GM18951 (cell line): ENCODE measurements around the gene RPN1.
"Not testable (repeated sequence)": the region's sequence is repeated elsewhere in the genome, so short reads cannot be mapped to it uniquely, and the experiment has no call there.

Experiments used
- POLR2A ChIP-seq: IDR thresholded peaks from 4 replicates; pipeline ENCODE4 v1.6.1; 2011; ENCODE audit warnings: mild to moderate bottlenecking; ENCODE audit not compliant: insufficient read length, insufficient read depth; ENCODE audit errors: extremely low read depth
- in situ Hi-C: fragments of 300-500 bp; cut with MboI; formaldehyde crosslinking; loops from one replicate; pipeline ENCODE4 v1.12.0; 2022; ENCODE audit warnings: low sequenced_read_pairs, mixed read lengths, inconsistent platforms; ENCODE audit not compliant: unreplicated experiment

Gene RPN1

DNA sequence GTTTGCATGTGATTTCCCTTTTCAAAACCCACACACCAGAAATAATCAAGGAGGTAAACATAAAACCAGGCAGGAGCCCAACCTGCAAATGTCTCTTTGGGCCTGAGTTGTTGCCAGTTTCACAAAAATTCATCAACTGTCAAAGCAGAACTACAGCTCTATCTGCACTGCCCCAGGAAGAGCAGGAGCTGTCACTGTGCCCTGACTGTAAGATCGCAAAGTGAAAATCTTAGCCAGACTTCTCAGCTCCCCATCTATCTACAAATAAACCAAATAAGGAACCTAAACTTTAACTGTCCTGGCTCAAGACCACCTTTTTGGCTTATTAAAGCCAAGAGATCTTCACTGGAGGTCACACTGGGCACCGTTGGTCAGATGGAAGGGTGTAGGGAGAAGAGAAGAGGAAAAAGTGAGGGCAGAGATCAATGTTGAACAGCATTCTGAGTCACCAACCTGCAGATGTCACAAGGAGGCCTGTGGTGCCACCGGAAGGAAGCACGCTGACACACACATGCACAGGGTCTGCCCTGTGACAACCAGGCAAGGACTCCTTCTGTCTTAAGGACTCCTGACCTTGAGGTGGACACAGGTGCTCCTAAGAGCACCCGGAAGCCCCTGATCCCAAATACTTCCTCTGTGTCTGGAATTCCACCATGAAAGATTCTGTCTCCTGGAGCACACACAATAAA is 58.7 kb downstream of the RPN1 start:
- in situ Hi-C loops: no loop called here
- TF ChIP-seq POLR2A: no peak

DNA sequence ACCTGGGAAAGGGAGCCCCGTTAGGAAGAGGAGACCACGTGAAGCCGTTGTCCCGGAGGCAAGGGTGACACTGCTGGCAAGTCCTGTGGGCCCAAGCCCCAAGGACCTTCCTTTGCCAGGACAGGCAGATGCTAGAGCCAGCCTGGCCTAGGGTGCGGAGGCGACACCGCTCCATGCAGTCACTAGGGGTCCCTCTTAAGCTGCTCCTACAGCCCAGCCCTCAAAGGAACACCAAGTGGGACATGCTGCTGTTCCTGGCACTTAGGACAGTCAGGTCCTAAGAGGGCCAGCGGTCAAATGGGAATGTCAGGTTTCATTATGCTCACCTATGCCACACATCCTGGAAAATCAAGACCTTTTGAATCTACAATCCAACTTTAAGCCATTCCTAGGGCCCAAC is 59.7 kb downstream of the RPN1 start:
- in situ Hi-C loops: no loop called here
- no peak for TF ChIP-seq POLR2A

DNA sequence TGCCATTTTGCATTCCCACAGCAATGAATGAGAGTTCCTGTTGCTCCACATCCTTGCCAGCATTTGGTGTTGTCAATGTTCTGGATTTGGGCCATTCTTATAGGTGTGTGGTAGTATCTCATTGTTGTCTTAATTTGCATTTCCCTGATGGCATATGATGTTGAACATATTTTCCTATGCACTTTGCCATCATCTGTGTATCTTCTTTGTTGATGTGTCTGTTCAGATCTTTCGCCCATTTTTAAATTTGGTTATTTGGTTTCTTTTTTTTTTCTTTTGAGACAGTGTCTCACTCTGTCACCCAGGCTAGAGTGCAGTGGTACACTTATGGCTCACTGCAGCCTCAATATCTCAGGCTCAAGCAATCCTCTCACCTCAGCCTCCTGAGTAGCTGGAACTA is 60.6 kb downstream of the RPN1 start:
- in situ Hi-C loops: not testable (repeated sequence)

DNA sequence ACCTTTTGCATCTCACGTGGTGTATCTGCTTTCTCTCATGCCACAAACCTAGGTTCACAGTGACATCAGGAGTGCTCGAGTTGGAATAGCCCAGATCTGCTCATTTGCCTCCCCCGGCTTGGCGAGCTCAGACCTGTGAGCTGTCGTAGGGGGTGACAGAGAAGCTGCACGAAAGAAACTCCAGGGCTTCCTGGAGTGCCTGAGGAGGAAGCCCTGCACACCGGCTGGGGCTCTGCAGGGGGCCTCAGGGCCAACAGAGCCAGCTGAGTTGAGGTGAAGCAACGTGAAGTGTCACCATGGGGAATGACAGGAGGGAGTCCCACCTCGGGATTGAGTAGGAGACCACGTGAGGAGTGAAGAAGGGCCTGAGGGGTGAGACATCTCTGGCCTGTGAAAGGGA is 62.5 kb downstream of the RPN1 start:
- in situ Hi-C loops: no loop called here
- TF ChIP-seq POLR2A: no peak

DNA sequence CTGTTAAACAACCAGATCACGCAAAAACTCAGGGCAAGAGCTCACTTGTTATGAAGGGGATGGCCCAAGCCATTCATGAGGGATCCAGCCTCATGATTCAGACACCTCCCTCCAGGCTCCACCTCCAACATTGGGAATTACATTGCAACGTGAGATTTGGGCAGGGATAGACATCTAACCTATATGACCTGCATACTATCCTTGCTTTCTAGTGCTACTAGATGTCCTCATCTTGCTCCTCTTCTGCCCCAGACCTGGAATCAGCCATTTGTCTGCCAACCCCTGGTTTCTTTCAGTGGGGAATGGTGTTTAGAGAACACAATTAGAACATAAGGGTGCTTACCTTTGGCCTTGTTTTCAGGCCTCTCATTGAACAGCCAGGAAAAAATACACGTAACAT is 63.2 kb downstream of the RPN1 start:
- TF ChIP-seq POLR2A: no peak
- in situ Hi-C loops: no loop called here

DNA sequence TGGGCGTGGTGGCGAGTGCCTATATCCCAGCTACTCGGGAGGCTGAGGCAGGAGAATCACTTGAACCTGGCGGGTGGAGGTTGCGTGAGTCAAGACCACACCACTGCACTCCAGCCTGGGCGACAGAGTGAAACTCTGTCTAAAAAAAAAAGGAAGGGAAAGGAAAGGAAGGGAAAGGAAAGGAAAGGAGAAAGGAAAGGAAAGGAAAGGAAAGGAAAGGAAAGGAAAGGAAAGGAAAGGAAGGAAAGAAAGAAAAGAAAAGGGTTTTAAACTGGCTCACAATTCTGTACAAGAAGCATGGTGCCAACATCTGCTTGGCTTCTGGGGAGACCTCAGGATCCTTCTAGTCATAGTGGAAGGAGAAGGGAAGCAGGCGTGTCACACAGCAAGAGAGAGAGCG is 63.7 kb downstream of the RPN1 start:
- in situ Hi-C loops: not testable (repeated sequence)

DNA sequence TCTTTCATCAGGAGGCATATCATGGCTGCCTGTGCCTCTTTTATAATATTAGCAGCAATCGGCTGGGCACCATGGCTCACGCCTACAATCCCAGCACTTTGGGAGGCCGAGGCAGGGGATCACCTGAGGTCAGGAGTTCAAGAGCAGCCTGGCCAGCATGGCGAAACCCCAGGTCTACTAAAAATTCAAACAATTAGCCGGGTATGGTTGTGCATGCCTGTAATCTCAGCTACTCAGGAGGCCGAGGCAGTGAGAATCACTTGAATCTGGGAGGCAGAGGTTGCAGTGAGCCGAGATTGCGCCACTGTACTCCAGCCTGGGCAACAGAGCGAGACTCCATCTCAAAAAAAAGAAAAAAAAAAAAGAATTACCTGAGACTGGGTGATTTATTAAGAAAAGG is 64.2 kb downstream of the RPN1 start:
- in situ Hi-C loops: not testable (repeated sequence)

DNA sequence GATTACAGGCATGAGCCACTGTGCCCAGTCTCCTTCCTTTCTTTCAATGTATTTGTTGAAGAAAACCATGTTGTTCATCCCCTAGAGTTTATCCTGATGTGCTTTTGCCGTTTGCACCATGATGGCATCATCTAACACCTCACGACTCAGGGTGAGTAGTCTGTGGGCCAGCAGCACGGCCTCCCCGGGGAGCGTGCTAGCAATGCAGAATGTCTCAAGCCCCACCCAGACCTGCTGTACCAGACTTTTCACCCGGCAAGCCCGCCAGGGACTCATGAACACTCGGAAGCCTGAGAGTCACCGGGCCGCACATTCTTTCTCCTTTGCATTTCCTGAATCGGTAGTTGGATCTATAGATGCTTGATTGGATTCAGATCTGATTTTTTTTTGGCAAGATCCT is 64.6 kb downstream of the RPN1 start:
- no peak for TF ChIP-seq POLR2A
- in situ Hi-C loops: no loop called here

DNA sequence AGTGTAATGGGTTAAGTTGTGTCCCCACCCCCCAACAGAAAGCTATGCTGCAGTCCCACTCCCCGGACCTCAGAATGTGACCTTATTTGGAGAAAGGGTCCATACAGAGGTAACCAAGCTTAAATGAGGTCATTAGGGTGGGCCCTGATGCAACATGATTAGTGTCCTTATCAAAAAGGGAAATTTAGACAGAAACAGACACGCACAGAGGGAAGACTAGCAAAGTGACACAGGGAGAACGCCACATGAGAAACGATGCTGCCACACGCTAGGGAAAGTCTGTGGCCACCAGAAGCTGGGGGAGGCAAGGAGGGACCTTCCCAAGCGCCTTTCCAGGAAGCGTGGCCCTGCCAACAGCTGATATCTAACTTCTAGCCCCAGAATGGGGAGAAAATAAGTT is 65.4 kb downstream of the RPN1 start:
- in situ Hi-C loops: no loop called here
- no peak for TF ChIP-seq POLR2A

DNA sequence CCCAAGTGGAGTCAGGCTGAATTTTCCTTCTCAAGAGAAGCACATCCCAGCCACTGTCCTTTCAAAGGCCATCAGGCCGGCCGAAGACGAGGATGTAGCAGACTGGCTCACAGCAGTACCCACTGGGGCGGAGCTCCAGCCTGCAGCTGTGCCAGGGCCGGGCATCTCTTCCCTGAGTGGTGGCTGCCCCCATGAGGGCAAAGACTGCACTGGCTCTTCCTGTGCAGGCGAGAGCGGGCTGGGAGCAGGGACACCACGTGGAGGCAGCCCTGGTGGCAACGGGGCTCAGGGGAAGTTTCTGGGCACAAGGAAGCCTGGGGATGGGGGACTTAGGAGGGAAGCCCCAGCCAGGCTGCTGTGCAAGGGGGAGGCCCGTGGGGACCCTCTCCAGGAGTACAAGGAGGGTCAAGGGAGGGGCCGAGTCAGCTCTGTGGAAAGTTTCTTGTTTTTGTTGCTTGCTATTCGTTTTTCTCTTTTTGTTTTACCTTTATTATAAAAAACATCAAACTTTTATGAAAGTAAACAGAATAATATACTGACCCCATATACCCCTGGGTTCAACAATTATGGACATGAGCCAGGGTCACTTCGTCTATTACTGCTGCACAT is 66.1 kb downstream of the RPN1 start:
- in situ Hi-C loops: no loop called here
- no peak for TF ChIP-seq POLR2A

DNA sequence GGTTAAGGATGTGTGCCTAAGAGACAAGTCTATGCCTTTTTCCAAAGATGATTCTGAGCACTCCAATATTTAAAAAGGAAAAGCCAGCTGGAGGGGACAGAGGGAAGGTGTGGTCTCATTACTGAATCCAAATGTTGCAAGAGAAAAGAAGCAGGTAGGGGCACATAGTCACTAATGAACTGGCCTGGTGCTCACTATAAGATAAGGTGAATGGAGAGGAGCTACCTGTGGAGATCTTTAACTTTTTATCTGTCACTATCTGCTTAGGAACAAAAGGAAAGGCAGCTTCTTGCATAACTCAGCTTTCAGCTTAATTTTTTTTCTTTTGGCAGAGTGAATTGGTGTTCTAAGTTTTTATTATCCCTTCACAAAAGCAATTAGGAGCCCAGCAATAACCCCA is 69.1 kb downstream of the RPN1 start:
- no peak for TF ChIP-seq POLR2A
- in situ Hi-C loops: no loop called here

DNA sequence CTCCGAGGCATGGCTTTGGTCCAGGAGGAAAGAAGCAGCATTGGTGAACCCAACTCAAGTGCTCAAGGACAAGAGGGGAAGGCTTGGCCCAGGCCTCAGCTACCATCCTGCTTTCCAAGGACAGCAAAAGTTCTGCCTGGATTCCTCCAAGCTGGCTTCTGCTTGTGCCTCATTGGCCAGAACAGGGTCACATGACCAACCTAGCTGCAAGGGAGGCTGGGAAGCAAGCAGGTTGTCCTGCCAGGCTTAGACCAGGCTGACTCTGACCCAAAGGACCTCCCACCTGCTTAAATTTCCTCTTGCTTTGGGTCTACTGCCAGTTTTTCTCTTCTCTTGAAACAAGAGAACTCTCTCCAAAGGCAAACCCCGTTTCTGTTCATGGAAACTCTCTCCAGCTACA is 70.7 kb downstream of the RPN1 start:
- in situ Hi-C loops: no loop called here
- no peak for TF ChIP-seq POLR2A

DNA sequence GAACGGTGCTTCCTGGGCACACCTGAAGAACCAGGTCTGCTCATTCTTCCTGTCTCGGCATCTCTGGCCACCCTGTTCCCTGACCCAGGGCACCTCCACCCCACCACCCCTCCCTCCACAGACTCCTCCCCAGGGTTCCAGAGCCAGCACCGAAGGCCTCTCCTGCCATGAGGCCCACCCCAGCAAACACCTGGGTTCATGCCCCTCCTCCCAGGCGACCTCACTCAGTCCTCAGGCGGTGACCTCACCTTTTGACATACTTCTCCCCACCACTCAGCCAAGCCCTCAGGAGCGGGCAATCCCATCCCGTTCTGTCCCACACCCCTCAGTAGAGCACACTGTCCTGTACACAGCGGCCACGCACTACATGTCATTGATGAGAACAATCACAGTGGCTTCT is 72.3 kb downstream of the RPN1 start:
- in situ Hi-C loops: no loop called here
- TF ChIP-seq POLR2A: no peak

DNA sequence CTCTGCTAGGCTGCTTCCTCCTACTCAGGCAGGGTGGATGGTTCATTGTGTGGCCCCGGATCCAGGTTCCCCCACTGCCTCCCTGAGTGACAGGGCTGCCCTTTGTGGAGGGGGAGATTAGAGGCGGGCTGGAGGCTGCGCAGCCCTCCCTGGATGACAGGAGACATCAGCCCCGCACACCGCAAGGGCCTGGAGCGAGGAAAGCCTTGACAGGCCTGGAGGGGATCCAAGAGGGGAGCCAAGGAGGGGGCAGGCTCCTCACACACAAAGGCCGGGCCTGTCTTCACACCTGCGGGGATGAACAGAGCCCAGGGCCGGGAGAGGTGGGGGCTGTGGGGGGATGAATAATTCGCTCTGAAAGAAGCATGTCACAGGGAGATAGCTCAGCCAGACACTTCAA is 72.9 kb downstream of the RPN1 start:
- in situ Hi-C loops: no loop called here

DNA sequence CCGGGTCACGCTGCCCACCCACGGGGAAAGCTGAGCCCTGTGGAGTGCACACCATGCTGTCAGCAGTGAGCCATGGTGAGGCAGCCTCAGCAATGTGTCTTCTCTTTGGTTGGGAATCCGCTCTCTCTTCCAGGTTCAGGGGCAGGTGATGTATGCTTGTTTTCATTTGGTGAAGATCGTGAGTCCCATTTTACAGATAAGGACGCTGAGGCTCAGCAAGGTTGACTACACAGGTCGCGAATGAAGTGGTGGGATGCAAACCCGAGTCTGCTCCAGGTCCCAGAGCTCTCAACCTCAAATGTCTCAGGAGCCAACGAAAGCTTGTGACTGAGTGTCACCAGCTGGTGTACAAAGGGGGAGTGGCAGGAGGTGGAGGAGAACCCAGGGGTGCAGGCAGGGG is 74.3 kb downstream of the RPN1 start:
- in situ Hi-C loops: no loop called here
- TF ChIP-seq POLR2A: no peak

More for the DNA sequence above, 72.9 kb downstream of the RPN1 start:
- no peak for TF ChIP-seq POLR2A
